GM18519 (cell line): Measurements from ENCODE around the gene TUBG2.

Experiments
- ATAC-seq: cut with Tn5 transposase; IDR thresholded peaks from one replicate; pipeline ENCODE4 v1.9.1; 2021; ENCODE audit warnings: mild to moderate bottlenecking, moderate library complexity; ENCODE audit not compliant: unreplicated experiment, low FRiP score

TUBG2 gene

GRCh38 chr17:42692489-42692888, 33.4 kb downstream of the TUBG2 start:
- no peak for ATAC-seq

GRCh38 chr17:42694524-42694923, 35.4 kb downstream of the TUBG2 start:
- ATAC-seq = no peak

- ATAC-seq = no peak
Measured at GRCh38 chr17:42695500-42695899, 36.4 kb downstream of the TUBG2 start.

GRCh38 chr17:42697108-42697811, 38.2 kb downstream of the TUBG2 start:
- no peak for ATAC-seq

GRCh38 chr17:42698736-42699414, 39.8 kb downstream of the TUBG2 start:
- no peak for ATAC-seq

- ATAC-seq = no peak
Measured at GRCh38 chr17:42699415-42699740, 40.3 kb downstream of the TUBG2 start.

- ATAC-seq = no peak
Measured at GRCh38 chr17:42700586-42701289, 41.7 kb downstream of the TUBG2 start.

- no peak for ATAC-seq
Measured at GRCh38 chr17:42702446-42702845, 43.4 kb downstream of the TUBG2 start.

GRCh38 chr17:42704490-42704836, 45.4 kb downstream of the TUBG2 start:
- ATAC-seq = no peak

- ATAC-seq = peak; percentile 49
Measured at GRCh38 chr17:42704837-42705494, 45.9 kb downstream of the TUBG2 start.

GRCh38 chr17:42706732-42707131, 47.6 kb downstream of the TUBG2 start:
- ATAC-seq = no peak

- ATAC-seq = no peak
Measured at GRCh38 chr17:42708588-42708987, 49.5 kb downstream of the TUBG2 start.

GRCh38 chr17:42709561-42709960, 50.5 kb downstream of the TUBG2 start:
- ATAC-seq = no peak
